Cardiac fibroblast (primary cell): ENCODE results near the gene TRIM47.

Source experiments
- DNase-seq, 2 donors: peaks; one replicate each; pipeline versions ENCODE4 v3.0.0 to v3.0.0-alpha.2; 2010; ENCODE audit warnings: low read depth in 2 of 2
- H3K4me3 ChIP-seq, 2 donors: replicated peaks in 1 of 2; 1 replicate in 1 of 2; 2 replicates in 1 of 2; pipeline ENCODE4 v1.5.1; 2011; ENCODE audit warnings: low read depth in 2 of 2, low read length in 2 of 2, mild to moderate bottlenecking in 2 of 2, moderate library complexity in 1 of 2
- TF ChIP-seq, protein P1 (sequence below): IDR thresholded peaks from one replicate; pipeline ENCODE4 v1.5.1; 2011; ENCODE audit warnings: low read depth, mild to moderate bottlenecking, low read length, inconsistent platforms

TRIM47 gene

DNA sequence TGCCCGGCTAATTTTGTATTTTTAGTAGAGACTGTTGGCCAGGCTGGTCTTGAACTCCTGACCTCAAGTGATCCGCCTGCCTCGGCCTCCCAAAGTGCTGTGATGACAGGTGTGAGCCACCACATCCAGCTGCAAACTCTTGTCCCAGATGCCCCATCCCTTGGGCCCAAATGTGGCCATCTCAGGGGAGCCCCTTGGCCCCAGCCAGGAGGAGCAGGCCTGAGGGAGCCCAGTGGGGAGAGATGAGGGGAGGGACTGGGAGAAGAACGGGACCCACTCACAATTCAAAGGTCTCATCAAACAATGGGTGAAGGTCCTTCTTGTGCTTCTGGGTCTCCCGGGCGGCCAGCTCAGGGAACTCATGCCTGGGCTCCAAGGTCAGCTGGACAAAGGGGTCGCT lies 48.6 kb downstream of the TRIM47 start:
- no peak overlapping the region for H3K4me3 ChIP-seq
- no peak for DNase-seq
- TF ChIP-seq, protein P1, sequence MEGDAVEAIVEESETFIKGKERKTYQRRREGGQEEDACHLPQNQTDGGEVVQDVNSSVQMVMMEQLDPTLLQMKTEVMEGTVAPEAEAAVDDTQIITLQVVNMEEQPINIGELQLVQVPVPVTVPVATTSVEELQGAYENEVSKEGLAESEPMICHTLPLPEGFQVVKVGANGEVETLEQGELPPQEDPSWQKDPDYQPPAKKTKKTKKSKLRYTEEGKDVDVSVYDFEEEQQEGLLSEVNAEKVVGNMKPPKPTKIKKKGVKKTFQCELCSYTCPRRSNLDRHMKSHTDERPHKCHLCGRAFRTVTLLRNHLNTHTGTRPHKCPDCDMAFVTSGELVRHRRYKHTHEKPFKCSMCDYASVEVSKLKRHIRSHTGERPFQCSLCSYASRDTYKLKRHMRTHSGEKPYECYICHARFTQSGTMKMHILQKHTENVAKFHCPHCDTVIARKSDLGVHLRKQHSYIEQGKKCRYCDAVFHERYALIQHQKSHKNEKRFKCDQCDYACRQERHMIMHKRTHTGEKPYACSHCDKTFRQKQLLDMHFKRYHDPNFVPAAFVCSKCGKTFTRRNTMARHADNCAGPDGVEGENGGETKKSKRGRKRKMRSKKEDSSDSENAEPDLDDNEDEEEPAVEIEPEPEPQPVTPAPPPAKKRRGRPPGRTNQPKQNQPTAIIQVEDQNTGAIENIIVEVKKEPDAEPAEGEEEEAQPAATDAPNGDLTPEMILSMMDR = no peak

DNA sequence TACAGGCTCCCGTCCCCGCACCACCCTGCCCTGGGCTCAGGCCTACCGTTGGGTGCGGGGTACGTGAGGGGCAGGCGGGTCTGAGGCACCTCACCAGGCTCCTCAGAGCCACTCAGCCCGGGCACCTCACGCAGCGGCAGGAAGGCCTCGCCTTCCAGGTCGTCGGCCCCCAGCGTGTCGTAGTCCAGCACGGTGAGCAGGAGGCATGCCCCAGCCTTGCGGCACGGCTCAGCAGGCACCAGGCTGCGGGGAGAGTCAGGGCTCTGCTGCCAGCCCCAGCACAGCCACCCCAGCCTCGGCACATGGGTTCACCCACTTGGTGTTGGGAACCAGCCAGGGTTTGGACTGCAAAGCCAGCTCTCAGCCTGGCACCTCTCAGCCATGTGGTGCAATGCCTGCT lies 49.6 kb downstream of the TRIM47 start:
- TF ChIP-seq, protein P1 = no peak

DNA sequence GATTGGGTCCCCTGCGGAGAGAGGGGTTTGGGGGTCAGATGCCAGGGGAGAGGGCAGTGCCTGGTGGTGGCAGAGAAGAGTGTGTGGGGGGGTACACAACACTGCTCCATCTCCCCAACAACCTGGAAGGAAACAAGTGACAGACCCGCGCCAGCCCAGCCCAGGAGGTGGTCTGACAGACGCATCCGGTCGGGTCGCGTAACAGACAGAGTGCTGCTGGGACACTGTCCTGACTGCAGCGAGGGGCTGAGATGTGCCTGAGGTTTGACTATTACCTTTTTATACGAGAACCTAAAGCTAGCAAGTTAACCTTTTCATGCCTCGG lies 50.3 kb downstream of the TRIM47 start:
- no peak for DNase-seq
- H3K4me3 ChIP-seq = no peak overlapping the region
- TF ChIP-seq, protein P1 = no peak

More for the DNA sequence above, 49.6 kb downstream of the TRIM47 start:
- no peak overlapping the region for H3K4me3 ChIP-seq
- no peak for DNase-seq

DNA sequence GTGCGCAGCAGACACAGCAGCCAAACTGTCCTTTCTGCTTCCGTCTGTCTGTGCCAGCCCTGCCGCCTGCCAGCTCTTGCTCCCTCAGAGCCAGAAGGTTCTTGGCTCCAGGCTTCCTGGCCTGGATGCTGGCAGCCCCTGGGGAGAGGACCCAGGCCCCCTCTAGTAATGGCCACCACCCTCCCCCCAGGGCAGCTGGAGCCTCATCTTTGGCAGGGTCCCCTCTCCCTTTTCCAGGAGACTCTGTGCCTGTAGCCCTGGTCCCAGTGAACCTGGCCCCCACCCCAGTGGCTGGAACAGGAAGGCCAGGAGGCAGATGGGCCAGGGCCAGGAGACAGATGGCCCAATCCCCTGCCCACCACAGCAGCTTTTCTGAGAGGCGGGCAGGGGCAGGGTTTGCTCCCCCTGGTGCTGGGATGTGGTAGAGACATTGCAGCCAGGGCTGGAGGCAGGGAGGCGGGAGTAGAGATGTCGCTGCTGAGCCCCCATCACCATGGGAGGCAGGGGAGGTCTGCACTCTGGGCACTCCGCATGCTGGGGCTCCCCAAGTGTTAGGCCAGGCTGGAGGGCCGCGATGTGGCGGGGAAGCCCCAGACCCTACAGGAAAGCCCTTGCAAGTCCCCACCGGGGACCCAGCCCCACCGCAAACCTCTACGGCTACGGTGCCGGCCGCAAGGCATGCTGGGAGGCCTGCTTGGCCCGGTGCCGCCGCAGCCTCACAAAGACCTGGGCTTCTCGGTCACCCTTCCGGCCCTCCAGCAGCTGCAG lies 50.9 kb downstream of the TRIM47 start:
- peak; percentile 62 to 70 for DNase-seq
- peak overlapping the region; percentile 17 to 26 for H3K4me3 ChIP-seq
- TF ChIP-seq, protein P1 = peak; percentile 77

DNA sequence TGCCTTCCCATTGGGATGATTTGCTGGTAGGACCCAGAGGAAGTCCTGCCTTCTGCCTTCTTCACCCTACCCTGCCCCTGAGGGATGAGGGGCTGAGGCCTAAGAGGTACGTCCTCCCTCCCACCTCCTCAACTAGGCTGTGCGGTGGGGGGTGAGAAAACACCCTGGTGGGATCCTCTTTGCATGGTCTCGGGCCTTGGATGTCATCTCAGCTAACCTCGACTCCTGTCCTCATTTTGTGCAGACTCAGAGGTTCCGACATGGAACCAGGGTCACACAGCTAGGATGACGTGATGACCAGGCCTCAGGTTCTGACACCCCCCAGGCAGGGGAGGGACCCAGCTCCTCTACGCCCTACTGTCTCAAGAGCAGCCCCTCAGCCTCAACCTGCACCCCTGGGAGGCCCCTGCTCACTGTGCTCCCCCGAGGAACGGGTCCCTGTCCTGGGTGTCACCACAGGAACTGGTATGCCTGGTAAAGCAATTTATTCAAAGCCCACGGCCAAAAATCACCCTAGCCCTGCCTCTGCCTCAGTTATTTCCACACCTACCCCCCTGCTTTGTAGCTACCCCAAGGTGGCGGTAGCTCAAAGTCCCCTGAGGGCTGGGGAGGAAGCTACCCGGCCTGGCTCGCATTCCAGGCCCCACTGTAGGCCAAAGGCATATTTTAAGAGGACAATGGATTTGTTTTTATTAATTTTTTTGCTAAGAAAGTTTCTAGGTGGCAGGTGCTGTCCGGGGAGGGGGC lies 51.6 kb downstream of the TRIM47 start:
- TF ChIP-seq, protein P1 = no peak
- no peak for DNase-seq
- H3K4me3 ChIP-seq = no peak overlapping the region

DNA sequence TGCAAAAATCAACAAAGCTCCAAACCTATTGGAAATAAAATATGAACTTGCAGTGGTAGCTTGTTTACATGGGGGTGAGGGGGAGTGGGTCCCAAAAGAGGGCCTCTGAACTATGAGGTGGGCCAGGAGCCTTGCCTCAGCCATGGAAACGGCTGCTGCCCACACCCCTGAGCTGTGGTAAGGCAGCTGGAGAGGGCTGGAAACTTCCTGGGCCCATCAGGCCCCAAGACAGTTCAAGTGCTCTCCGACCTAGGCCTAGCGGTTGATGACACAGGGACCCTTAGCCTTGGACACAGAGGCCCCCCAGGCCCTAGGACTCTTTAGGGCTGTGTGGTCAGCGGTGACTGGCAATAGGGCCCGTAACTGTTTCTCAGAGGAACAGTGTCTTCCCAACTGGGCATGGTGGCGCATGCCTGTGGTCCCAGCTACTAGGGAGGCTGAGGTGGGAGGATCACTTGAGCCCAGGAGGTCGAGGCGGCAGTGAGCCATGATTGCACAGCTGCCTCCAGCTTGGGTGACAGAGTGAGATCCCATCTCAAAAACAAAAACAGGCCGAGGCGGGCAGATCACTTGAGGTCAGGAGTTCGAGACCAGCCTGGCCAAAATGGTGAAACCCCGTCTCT lies 52.5 kb downstream of the TRIM47 start:
- H3K4me3 ChIP-seq = no peak overlapping the region
- no peak for DNase-seq
- TF ChIP-seq, protein P1 = no peak
